HG02610 (cell line): ENCODE data around the gene LMO7.

Source experiments
- ATAC-seq: cut with Tn5 transposase; IDR thresholded peaks from one replicate; pipeline ENCODE4 v1.9.1; 2021; ENCODE audit warnings: mild to moderate bottlenecking, moderate library complexity; ENCODE audit not compliant: unreplicated experiment

Gene LMO7

DNA sequence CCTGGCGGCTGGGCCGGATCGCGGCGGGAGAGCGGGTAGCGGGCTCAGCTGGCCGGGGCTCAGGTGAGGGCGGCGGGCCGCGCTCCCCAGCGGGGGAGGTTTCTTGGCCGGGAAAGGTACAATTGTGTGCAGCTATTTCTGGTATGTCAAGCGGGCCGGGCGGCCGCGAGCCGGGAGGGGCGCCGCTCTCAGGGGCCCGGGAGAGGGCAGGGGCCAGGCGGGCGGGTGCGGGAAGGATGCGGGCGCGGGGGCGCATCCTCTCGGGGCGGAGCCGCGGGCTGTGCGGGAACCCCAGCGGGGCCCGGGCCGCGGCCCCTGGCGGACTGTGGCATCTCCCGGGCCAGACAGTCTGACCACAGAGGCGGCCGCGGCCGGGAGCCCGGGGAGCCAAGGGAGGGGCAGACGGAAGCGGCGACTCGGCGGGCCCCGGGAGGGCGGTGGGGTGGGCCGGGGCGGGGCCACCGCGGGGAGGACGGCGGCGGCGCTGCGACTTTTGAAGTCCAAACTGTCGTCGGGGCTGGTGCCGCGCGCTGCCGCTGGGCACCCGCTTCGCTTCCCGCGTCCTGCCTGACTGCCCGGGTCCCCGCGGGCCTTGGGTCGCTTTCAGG, at the start of gene LMO7:
Gene LMO7 (plus strand): TSS at position 503 of the 608 bp plus-strand sequence. CDS start 328 bp downstream, outside the sequence.
- peak; percentile 52 for ATAC-seq

- no peak for ATAC-seq
Observed at GRCh38 chr13:75587679-75588078, 48.5 kb upstream of the LMO7 start.

GRCh38 chr13:75596657-75597182, 39.4 kb upstream of the LMO7 start:
- ATAC-seq = no peak

- ATAC-seq = no peak
Observed at GRCh38 chr13:75600371-75600770, 35.8 kb upstream of the LMO7 start.

- no peak for ATAC-seq
Observed at GRCh38 chr13:75603038-75603437, 33.1 kb upstream of the LMO7 start.

DNA sequence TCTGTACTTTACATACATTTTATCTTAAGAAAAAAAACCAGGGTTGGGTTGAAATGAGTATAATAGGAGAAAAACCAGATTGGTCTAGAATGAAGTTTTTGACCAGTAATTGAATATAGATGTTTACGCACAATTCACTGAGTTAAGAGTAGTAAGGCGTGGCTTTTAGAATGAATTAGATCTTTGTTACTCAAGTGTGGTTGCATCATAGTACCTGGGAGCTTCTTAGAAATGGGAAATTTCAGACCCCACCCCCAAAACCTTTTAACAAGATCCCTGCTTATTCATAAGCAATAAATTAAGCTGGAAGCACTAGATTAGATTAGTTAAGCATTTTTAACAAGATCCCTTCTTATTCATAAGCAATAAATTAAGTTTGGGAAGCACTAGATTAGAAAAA, 28.7 kb upstream of the LMO7 start:
- ATAC-seq = no peak

DNA sequence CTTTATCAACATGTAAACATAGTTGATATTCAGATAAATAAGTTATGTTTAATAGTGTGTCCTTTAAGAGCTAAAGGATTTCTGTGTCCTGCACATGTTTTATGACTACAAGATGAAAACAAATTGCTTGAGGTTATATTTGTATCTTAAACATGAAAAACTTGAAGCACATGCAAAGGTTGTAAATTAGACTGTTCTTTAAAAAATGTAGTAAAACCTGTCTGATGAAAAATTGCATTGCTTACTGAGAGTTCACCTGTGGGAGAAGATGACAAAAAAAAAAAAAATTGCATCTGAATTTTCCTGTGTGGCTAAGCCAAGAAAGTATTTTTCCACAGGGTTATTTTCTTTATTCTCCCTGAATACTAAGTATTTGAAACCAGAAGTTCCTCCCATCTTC, 25.7 kb upstream of the LMO7 start:
- ATAC-seq = no peak

- no peak for ATAC-seq
Observed at GRCh38 chr13:75612354-75612753, 23.8 kb upstream of the LMO7 start.

DNA sequence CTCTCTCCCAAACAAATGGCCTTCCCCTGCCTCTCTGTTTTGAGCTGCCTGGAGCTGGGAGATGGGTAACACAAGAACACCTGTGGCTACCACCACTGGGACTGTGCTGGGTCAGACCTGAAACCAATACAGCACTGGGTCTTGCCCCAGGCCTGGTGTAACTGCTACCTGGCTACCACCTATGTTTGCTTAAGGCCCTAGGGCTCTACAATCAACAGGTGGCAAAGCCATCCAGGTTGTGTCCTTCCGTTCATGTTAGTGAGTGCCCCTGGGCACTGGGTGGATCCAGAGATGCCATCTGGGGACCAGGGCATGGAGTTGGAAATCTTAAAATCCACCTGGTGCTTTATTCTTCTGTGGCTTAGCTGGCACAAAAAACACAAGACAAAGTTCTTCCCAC, 18.9 kb upstream of the LMO7 start:
- no peak for ATAC-seq

DNA sequence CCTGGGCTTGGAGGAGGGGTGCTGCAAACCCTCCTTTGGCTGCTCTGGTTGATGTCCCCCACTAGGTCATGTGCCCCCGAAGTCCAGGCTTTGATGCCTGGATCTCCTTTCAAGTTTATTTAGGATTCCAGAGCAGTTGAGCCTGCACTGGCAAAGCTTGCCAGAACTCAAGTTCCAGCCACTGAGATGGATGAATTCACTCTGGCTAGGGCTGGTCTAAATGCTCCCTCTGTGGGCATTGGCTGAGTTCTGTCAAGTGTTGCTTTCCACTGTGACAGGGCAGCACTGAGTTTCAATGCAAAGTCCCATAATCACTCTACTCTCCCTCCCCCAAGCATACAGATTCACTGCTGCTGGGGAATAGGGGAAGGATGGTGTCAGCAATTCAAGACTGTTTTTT, 17.8 kb upstream of the LMO7 start:
- ATAC-seq = no peak

DNA sequence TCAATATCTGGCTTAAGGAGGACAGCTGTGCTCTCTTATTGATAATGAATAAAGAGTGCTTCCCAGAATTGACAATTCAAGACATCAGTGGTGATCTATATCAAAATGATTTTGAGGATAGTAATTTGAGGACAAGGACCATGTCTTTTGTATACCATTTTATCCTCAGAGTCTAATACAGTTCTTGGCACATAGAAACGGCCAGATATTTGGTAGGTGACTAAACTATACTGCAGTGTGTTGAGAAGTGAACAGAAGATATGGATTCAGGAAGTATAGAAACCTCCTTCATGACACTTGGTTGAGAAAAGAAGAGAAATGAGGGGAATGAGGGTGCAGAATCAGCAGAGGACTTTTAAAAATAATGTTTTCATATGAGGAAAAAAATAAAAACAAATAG, 16.1 kb upstream of the LMO7 start:
- no peak for ATAC-seq

GRCh38 chr13:75621147-75621546, 15.0 kb upstream of the LMO7 start:
- ATAC-seq = no peak

DNA sequence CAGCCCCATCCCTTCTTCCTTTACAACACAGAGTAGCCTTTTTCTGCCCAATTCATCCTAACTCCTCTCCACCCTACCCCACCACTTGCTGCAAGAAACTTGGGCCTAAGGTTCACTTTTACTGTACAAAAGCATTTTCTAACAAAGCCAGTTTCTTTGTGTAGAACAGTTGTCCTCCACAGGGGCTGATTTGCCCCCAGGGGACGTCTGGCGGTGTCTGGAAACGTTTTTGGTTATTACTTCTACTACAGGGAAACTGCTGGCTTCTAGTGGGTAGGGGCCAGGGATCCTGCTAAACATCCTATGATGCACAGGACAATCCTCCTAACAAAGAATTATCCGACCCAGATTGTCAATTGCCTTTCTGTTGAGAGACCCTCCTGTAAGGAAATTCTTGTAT, 7.3 kb upstream of the LMO7 start:
- no peak for ATAC-seq

DNA sequence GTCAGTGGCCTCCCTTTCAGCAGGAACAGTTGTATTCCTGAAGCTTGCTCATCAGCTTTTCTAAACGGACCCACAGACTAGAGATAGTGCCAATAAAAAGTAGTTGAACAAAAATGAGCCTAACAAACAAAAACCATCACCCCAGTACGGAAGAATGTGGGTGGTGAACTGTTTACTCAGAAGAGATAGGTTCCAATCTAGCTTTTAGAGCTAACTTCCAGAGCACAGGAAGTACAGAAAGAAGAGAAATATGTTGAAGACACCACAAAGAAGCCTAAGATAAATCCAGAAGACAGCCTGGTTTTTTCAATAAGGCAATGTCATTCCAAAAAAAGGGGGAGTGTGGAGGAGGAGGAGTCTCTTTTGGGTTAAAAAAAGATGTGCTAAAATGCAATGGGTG, 2.8 kb upstream of the LMO7 start:
- ATAC-seq = no peak

- no peak for ATAC-seq
Observed at GRCh38 chr13:75635101-75635827, 866 bp upstream of the LMO7 start.

DNA sequence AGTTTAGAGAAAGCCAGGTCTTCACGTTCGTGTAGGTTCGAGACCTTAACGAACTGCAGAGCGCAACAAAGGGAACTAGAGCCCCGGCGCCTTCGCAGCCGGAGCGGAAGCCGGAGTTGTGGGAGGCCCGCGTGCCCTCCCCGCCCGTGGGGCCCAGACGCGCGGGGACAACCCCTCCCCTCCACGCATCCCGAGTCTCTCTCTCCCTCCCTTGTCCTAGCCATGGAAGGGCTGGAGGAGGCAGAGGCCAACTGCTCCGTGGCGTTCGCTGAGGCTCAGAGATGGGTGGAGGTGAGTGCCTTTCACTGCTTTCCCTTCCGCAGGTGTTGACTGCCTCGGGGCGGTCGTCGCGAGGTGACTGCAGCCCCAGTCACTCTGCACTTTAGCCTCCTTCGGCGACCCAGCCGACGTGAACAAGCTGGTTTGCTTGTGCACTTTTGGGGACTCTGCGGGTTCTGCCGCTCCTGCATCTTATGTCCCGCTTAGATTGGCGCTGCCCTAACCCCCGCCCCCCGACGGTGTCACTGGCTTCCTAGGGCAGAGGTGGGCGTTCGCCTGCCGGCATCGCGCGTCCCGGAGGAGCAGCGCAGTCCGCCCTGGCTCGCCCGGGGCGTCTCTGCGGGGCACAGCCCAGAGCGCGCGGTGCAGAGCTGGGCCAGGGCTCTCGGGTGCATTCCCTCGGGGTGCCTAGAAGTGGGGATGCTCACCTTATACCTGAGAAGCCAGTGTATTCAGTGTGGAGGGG, 478 bp downstream of the LMO7 start:
- peak; percentile 47 for ATAC-seq

- ATAC-seq = no peak
Observed at GRCh38 chr13:75637181-75637750, 1.1 kb downstream of the LMO7 start.

DNA sequence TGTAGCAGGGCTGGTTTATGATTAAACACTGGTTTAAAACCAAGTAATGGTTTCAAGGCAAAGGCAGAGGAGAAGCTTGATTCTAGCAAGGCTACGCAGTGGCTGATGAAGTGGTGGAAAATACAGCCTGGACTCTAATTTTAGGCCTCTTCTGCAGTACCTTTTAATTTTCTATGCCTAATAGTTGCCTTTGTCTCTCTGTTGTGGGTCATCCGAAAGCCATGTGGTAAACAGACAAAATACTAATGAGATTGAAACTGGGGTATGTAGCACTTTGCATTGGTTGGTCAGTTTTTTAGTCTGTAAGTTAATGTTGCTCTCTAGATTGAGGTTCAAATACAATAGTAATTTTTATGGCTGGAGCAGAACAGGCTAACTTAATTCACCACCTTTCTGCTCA, 3.3 kb downstream of the LMO7 start:
- ATAC-seq = no peak

GRCh38 chr13:75641026-75641425, 4.9 kb downstream of the LMO7 start:
- ATAC-seq = no peak

DNA sequence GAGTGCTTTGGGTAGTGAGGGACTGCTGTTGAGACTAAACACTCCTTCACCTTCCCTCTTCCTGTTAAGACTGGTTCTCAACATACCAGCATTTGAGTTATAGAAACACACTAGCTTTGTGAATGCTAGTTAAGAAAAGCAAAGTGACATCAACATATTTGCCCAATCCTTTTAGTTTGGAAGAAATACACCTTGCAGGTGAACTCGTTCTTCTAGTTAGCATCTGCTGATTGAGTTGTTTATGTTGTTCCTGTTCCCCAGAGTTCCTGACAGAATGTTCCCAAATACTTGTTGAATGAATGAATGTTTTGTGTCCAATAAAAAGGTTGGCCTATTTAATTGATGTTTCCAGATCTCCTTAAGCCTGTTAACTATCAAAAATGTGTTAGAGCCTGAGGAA, 7.1 kb downstream of the LMO7 start:
- no peak for ATAC-seq

DNA sequence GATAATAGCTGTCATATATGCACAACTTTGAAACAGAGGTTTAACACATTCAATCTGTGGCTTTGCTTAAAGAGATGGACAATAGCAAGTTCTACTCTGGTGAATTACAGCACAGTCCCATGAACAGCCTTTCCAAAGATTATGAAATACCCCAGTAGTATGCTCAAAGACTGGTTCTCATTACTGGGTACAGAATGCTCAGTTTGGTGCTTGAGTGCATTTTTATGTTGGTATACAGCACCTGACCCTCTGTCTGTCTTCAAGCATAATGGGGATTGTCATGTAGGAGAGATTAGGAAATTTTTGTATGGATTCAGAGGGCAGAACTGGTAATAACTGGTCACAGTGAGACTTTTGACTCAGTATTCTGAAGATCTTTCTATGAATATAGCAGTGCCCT, 7.6 kb downstream of the LMO7 start:
- no peak for ATAC-seq

- no peak for ATAC-seq
Observed at GRCh38 chr13:75645141-75645540, 9.0 kb downstream of the LMO7 start.
